ENCODE measurements around the gene UQCRC1. TPM values are rescaled to one million over a fixed set of nuclear protein-coding genes. Genes with fewer than 3 reads are reported as not detected.

Gene UQCRC1
- total RNA-seq, 4 donors from 2014 or later = 223 to 439 (median 295) TPM

GRCh38 chr3:48599077-48599501, 10.4 kb downstream of the UQCRC1 start:
- Histone ChIP-seq H3K27me3 (no peaks in the 10 kb centered on the region), H3K27ac (no peak overlapping the region), H3K4me1 (peaks cover 5 to 12% of the 10 kb centered on the region in 2 donors), H3K4me3 (replicated peaks in 1 of 3) (no peak overlapping the region), H3K9me3 (no peaks in the 10 kb centered on the region), H3K36me3 (peaks cover 54 to 65% of the 10 kb centered on the region in 2 donors)
- 82 to 100% methylated on average over 2 to 11 of the region's 11 CpGs for WGBS, 2 donors
- no peak for DNase-seq
- TF ChIP-seq POLR2A (IDR thresholded peaks at IDR 0.05) = no peak
- TF ChIP-seq CTCF (IDR thresholded peaks at IDR 0.05) = no peak
- intact Hi-C loops (cut with DNase I) = no loop called here

DNA sequence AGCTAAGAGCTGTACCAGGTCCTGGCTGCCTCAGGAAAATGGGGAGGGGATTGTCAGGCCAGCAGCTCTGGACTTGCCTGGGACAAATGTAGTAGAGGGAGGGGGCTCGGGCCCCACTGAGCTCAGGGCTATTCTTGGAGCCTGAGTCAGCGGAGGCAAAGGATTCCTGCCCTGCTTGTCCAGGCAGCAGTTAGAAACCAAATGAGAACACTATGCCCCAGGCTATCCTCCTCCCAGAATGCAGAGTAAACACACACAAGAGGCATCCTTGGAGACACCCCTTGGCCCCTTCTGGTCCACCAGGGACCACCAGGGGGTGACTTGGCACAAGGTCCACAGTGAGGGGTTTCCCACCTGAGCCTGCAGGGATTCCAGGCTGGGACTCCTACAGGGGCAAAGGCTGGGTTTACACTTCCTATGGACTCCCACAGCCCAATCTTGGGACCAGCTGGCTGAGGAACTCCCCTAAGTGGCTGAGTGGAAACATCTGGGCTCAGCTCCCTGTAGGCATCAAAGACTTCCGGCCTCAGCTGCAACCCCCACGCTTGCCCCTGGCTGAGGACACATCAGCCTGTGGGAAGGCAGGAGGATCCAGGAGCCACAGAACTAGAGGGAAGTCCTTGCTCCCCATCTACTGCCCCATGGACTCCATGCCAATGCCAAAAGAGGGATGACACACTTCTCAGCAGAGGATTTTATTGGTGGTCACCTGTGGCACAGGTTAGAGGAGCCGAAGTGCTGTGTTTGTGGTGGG, 10.9 kb downstream of the UQCRC1 start:
- peaks cover 5 to 12% of the 10 kb centered on the region in 2 donors for H3K4me1 ChIP-seq
- peaks cover 48 to 59% of the 10 kb centered on the region in 2 donors for H3K36me3 ChIP-seq
- 78 to 90% methylated on average over 2 to 5 of the region's 5 CpGs for whole genome bisulfite sequencing, 2 donors
- intact Hi-C loops (cut with DNase I) = no loop called here
- no peak for DNase-seq
- no peak overlapping the region for H3K4me3 ChIP-seq (replicated peaks in 1 of 3)
- no peaks in the 10 kb centered on the region for H3K27me3 ChIP-seq
- TF ChIP-seq POLR2A (IDR thresholded peaks at IDR 0.05) (no peak), CTCF (IDR thresholded peaks at IDR 0.05) (no peak)
- no peak overlapping the region for H3K27ac ChIP-seq
- H3K9me3 ChIP-seq = no peaks in the 10 kb centered on the region

GRCh38 chr3:48597408-48597800, 12.0 kb downstream of the UQCRC1 start:
- TF ChIP-seq CTCF (IDR thresholded peaks at IDR 0.05) (no peak), POLR2A (IDR thresholded peaks at IDR 0.05) (no peak)
- DNase-seq = no peak
- Histone ChIP-seq H3K36me3 (peaks cover 38 to 48% of the 10 kb centered on the region in 2 donors), H3K4me1 (peaks cover 5 to 12% of the 10 kb centered on the region in 2 donors), H3K27me3 (no peaks in the 10 kb centered on the region), H3K4me3 (replicated peaks in 1 of 3) (no peak overlapping the region), H3K9me3 (no peaks in the 10 kb centered on the region), H3K27ac (no peak overlapping the region)
- intact Hi-C loops (cut with DNase I) = no loop called here
- WGBS, 2 donors = 76 to 85% methylated on average over 4 to 6 of the region's 6 CpGs

GRCh38 chr3:48596676-48597407, 12.6 kb downstream of the UQCRC1 start:
- Histone ChIP-seq H3K36me3 (peaks cover 37 to 42% of the 10 kb centered on the region in 2 donors), H3K9me3 (no peaks in the 10 kb centered on the region), H3K4me3 (replicated peaks in 1 of 3) (no peak overlapping the region), H3K4me1 (peaks cover 5 to 12% of the 10 kb centered on the region in 2 donors), H3K27ac (no peak overlapping the region), H3K27me3 (no peaks in the 10 kb centered on the region)
- no peak for TF ChIP-seq CTCF (IDR thresholded peaks at IDR 0.05)
- TF ChIP-seq POLR2A (IDR thresholded peaks at IDR 0.05) = no peak
- intact Hi-C loops (cut with DNase I) = no loop called here
- WGBS, 2 donors = 65 to 84% methylated on average over 7 to 8 of the region's 8 CpGs
- DNase-seq = no peak

- DNase-seq = no peak
- H3K4me3 ChIP-seq (replicated peaks in 1 of 3) = no peak overlapping the region
- H3K9me3 ChIP-seq = no peaks in the 10 kb centered on the region
- intact Hi-C loops (cut with DNase I) = no loop called here
- H3K4me1 ChIP-seq = peaks cover 5 to 12% of the 10 kb centered on the region in 2 donors
- H3K27me3 ChIP-seq = no peaks in the 10 kb centered on the region
- TF ChIP-seq POLR2A (IDR thresholded peaks at IDR 0.05) (no peak), CTCF (IDR thresholded peaks at IDR 0.05) (no peak)
- 87% methylated on average over 5 of the region's 5 CpGs for WGBS, 2 donors
- peaks cover 30 to 35% of the 10 kb centered on the region in 2 donors for H3K36me3 ChIP-seq
- H3K27ac ChIP-seq = no peak overlapping the region
Observed at GRCh38 chr3:48596157-48596556, 13.3 kb downstream of the UQCRC1 start.

Measured in thyroid gland (tissue), 4 donors.